ENCODE results near the gene EEA1. TPM values are rescaled to one million over a fixed set of nuclear protein-coding genes. Genes with fewer than 3 reads are reported as not detected.

Gene EEA1
- polyA plus RNA-seq, 1 donor from 2014 or later: 5.6 TPM

GRCh38 chr12:92942905-92943304 lies 13.8 kb upstream of the EEA1 start:
- Histone ChIP-seq H3K27me3 (ENCODE audit: insufficient read depth, low read depth, low read length) (no peaks in the 10 kb centered on the region), H3K9me3 (ENCODE audit: low read length) (no peaks in the 10 kb centered on the region), H3F3A (ENCODE audit: insufficient read depth, low read length, poor library complexity, severe bottlenecking) (no peaks in the 10 kb centered on the region), H3K9ac (ENCODE audit: low read length) (no peak overlapping the region), H2AFZ (ENCODE audit: low read depth, low read length) (no peak overlapping the region), H4K20me1 (ENCODE audit: insufficient read depth) (no peaks in the 10 kb centered on the region), H3K9me2 (ENCODE audit: insufficient read depth, low read length) (no peaks in the 10 kb centered on the region), H3K4me2 (ENCODE audit: low read length) (no peak overlapping the region), H3K27ac (ENCODE audit: low read length) (no peak overlapping the region), H3K36me3 (ENCODE audit: insufficient read depth, low read length) (no peaks in the 10 kb centered on the region), H3K79me2 (replicated peaks; ENCODE audit: insufficient read depth, low read length) (no peaks in the 10 kb centered on the region), H3K4me3 (ENCODE audit: low read length) (no peak overlapping the region)
- TF ChIP-seq EZH2 (IDR thresholded peaks at IDR 0.05; ENCODE audit: borderline replicate concordance, insufficient read depth, low read length, poor library complexity, severe bottlenecking): no peak
- no peak for TF ChIP-seq TAF1 (IDR thresholded peaks at IDR 0.05; ENCODE audit: low read depth)
- TF ChIP-seq EP300 (conservative IDR thresholded peaks at IDR 0.05; ENCODE audit: poor library complexity, severe bottlenecking): no peak
- TF ChIP-seq SMC3 (conservative IDR thresholded peaks at IDR 0.05; ENCODE audit: poor library complexity): no peak
- no peak for TF ChIP-seq REST (IDR thresholded peaks at IDR 0.05; ENCODE audit: borderline replicate concordance)

- Histone ChIP-seq H3K27ac (ENCODE audit: low read length) (no peak overlapping the region), H3K9me2 (ENCODE audit: insufficient read depth, low read length) (no peaks in the 10 kb centered on the region), H2AFZ (ENCODE audit: low read depth, low read length) (no peak overlapping the region), H3K4me2 (ENCODE audit: low read length) (no peak overlapping the region), H3K9me3 (ENCODE audit: low read length) (no peaks in the 10 kb centered on the region), H3K4me3 (ENCODE audit: low read length) (no peak overlapping the region), H3K36me3 (ENCODE audit: insufficient read depth, low read length) (no peaks in the 10 kb centered on the region), H3F3A (ENCODE audit: insufficient read depth, low read length, poor library complexity, severe bottlenecking) (no peaks in the 10 kb centered on the region), H4K20me1 (ENCODE audit: insufficient read depth) (no peaks in the 10 kb centered on the region), H3K9ac (ENCODE audit: low read length) (no peak overlapping the region), H3K79me2 (replicated peaks; ENCODE audit: insufficient read depth, low read length) (no peaks in the 10 kb centered on the region), H3K27me3 (ENCODE audit: insufficient read depth, low read depth, low read length) (no peaks in the 10 kb centered on the region)
- TF ChIP-seq TAF1 (IDR thresholded peaks at IDR 0.05; ENCODE audit: low read depth) (no peak), CTCF (IDR thresholded peaks at IDR 0.05; ENCODE audit: poor library complexity, severe bottlenecking) (no peak), SMC3 (conservative IDR thresholded peaks at IDR 0.05; ENCODE audit: poor library complexity) (no peak), MXI1 (conservative IDR thresholded peaks at IDR 0.05; ENCODE audit: poor library complexity, severe bottlenecking) (no peak), RAD21 (conservative IDR thresholded peaks at IDR 0.05) (no peak), POLR2AphosphoS5 (IDR thresholded peaks at IDR 0.05) (no peak), EZH2 (IDR thresholded peaks at IDR 0.05; ENCODE audit: borderline replicate concordance, insufficient read depth, low read length, poor library complexity, severe bottlenecking) (no peak)
Observed at GRCh38 chr12:92939116-92939515, 10.0 kb upstream of the EEA1 start.

GRCh38 chr12:92938638-92939037 lies 9.5 kb upstream of the EEA1 start:
- TF ChIP-seq EP300 (conservative IDR thresholded peaks at IDR 0.05; ENCODE audit: poor library complexity, severe bottlenecking): no peak
- no peak for TF ChIP-seq POLR2AphosphoS5 (IDR thresholded peaks at IDR 0.05)
- TF ChIP-seq SMC3 (conservative IDR thresholded peaks at IDR 0.05; ENCODE audit: poor library complexity): no peak
- no peak for TF ChIP-seq TAF1 (IDR thresholded peaks at IDR 0.05; ENCODE audit: low read depth)
- TF ChIP-seq MXI1 (conservative IDR thresholded peaks at IDR 0.05; ENCODE audit: poor library complexity, severe bottlenecking): no peak
- no peak for TF ChIP-seq EZH2 (IDR thresholded peaks at IDR 0.05; ENCODE audit: borderline replicate concordance, insufficient read depth, low read length, poor library complexity, severe bottlenecking)
- TF ChIP-seq CTCF (IDR thresholded peaks at IDR 0.05; ENCODE audit: poor library complexity, severe bottlenecking): no peak
- no peak for TF ChIP-seq RAD21 (conservative IDR thresholded peaks at IDR 0.05)
- no peak for TF ChIP-seq REST (IDR thresholded peaks at IDR 0.05; ENCODE audit: borderline replicate concordance)
- H4K20me1 ChIP-seq (ENCODE audit: insufficient read depth): no peaks in the 10 kb centered on the region
- no peaks in the 10 kb centered on the region for H3K36me3 ChIP-seq (ENCODE audit: insufficient read depth, low read length)
- no peak overlapping the region for H3K9ac ChIP-seq (ENCODE audit: low read length)
- no peaks in the 10 kb centered on the region for H3F3A ChIP-seq (ENCODE audit: insufficient read depth, low read length, poor library complexity, severe bottlenecking)
- no peaks in the 10 kb centered on the region for H3K27me3 ChIP-seq (ENCODE audit: insufficient read depth, low read depth, low read length)
- H3K9me3 ChIP-seq (ENCODE audit: low read length): no peaks in the 10 kb centered on the region
- no peaks in the 10 kb centered on the region for H3K79me2 ChIP-seq (replicated peaks; ENCODE audit: insufficient read depth, low read length)
- H3K27ac ChIP-seq (ENCODE audit: low read length): no peak overlapping the region
- H3K4me2 ChIP-seq (ENCODE audit: low read length): no peak overlapping the region
- no peaks in the 10 kb centered on the region for H3K9me2 ChIP-seq (ENCODE audit: insufficient read depth, low read length)
- no peak overlapping the region for H3K4me3 ChIP-seq (ENCODE audit: low read length)
- no peak overlapping the region for H2AFZ ChIP-seq (ENCODE audit: low read depth, low read length)

Measured in neural cell (in vitro differentiated cells).